ENCODE results near the gene SYNE4. TPM values are rescaled to one million over a fixed set of nuclear protein-coding genes. Genes with fewer than 3 reads are reported as not detected.

The SYNE4 gene
- total RNA-seq, 4 donors from 2014 or later, result 0.36 TPM; not detected in 3

GRCh38 chr19:35992907-35993765 is 15.5 kb downstream of the SYNE4 start:
- no peak for ATAC-seq
- in situ Hi-C loops (cut with MboI; ENCODE audit: low sequenced_read_pairs in 4 of 4), result no loop called here

GRCh38 chr19:35991731-35992450 is 16.7 kb downstream of the SYNE4 start:
- H3K4me3 ChIP-seq, result no peak overlapping the region
- no peaks in the 10 kb centered on the region for H3K36me3 ChIP-seq
- H3K27me3 ChIP-seq, result peaks cover 9 to 21% (median 14%) of the 10 kb centered on the region in 3 donors
- no peak for ATAC-seq
- no peaks in the 10 kb centered on the region for H3K9me3 ChIP-seq
- H3K27ac ChIP-seq, result no peak overlapping the region
- TF ChIP-seq CTCF (IDR thresholded peaks at IDR 0.05 in 4 of 5, conservative IDR thresholded peaks at IDR 0.05 in 1 of 5) (no peak), POLR2A (IDR thresholded peaks at IDR 0.05) (no peak)
- intact Hi-C loops (cut with DNase I; ENCODE audit: low total_unique reads), result loop anchor here (10.0 kb wide), 1 partner anchor 217 kb away; the partner anchor contains the start of gene ARHGAP33
- in situ Hi-C loops (cut with MboI; ENCODE audit: low sequenced_read_pairs in 4 of 4), result no loop called here
- no peak for DNase-seq
- peaks cover 17 to 27% of the 10 kb centered on the region in 2 donors for H3K4me1 ChIP-seq

More at GRCh38 chr19:35992907-35993765, 15.5 kb downstream of the SYNE4 start:
- Histone ChIP-seq H3K9me3 (no peaks in the 10 kb centered on the region), H3K27ac (no peak overlapping the region), H3K36me3 (peaks cover 0 to 4% of the 10 kb centered on the region in 2 donors), H3K27me3 (peaks cover 0 to 9% (median 7%) of the 10 kb centered on the region in 3 donors), H3K4me1 (peaks cover 18 to 22% of the 10 kb centered on the region in 2 donors), H3K4me3 (no peak overlapping the region)
- TF ChIP-seq CTCF (IDR thresholded peaks at IDR 0.05 in 4 of 5, conservative IDR thresholded peaks at IDR 0.05 in 1 of 5) (no peak), POLR2A (IDR thresholded peaks at IDR 0.05) (no peak)
- intact Hi-C loops (cut with DNase I; ENCODE audit: low total_unique reads), result loop anchor here (10.0 kb wide), 1 partner anchor 218 kb away; the partner anchor contains the start of gene ARHGAP33
- DNase-seq, result no peak

- Histone ChIP-seq H3K27ac (no peak overlapping the region), H3K27me3 (peaks cover 18 to 29% (median 22%) of the 10 kb centered on the region in 3 donors), H3K9me3 (no peaks in the 10 kb centered on the region), H3K4me3 (no peak overlapping the region), H3K4me1 (peaks cover 9 to 19% of the 10 kb centered on the region in 2 donors), H3K36me3 (no peaks in the 10 kb centered on the region)
- intact Hi-C loops (cut with DNase I; ENCODE audit: low total_unique reads) (loop anchor here (10.0 kb wide), 1 partner anchor 216 kb away; the partner anchor contains the start of gene ARHGAP33), in situ Hi-C loops (cut with MboI; ENCODE audit: low sequenced_read_pairs in 4 of 4) (no loop called here)
- DNase-seq, result no peak
- TF ChIP-seq CTCF (IDR thresholded peaks at IDR 0.05 in 4 of 5, conservative IDR thresholded peaks at IDR 0.05 in 1 of 5) (no peak), POLR2A (IDR thresholded peaks at IDR 0.05) (no peak)
- no peak for ATAC-seq
These were observed 17.6 kb downstream of the SYNE4 start for GRCh38 chr19:35990771-35991730.

GRCh38 chr19:35990156-35990555 is 18.5 kb downstream of the SYNE4 start:
- H3K36me3 ChIP-seq, result no peaks in the 10 kb centered on the region
- intact Hi-C loops (cut with DNase I; ENCODE audit: low total_unique reads) (loop anchor here (10.0 kb wide), 1 partner anchor 215 kb away; the partner anchor contains the start of gene ARHGAP33), in situ Hi-C loops (cut with MboI; ENCODE audit: low sequenced_read_pairs in 4 of 4) (no loop called here)
- no peaks in the 10 kb centered on the region for H3K9me3 ChIP-seq
- peaks cover 5 to 15% of the 10 kb centered on the region in 2 donors for H3K4me1 ChIP-seq
- TF ChIP-seq CTCF (IDR thresholded peaks at IDR 0.05 in 4 of 5, conservative IDR thresholded peaks at IDR 0.05 in 1 of 5) (no peak), POLR2A (IDR thresholded peaks at IDR 0.05) (no peak)
- peaks cover 19 to 37% (median 31%) of the 10 kb centered on the region in 3 donors for H3K27me3 ChIP-seq
- no peak overlapping the region for H3K27ac ChIP-seq
- ATAC-seq, result no peak
- no peak overlapping the region for H3K4me3 ChIP-seq
- no peak for DNase-seq
